GM19467 (cell line): ENCODE results near the gene IFI6.
A peak's percentile ranks its signal among the peaks of the same experiment; 100 is the strongest.
"Not testable (repeated sequence)": the region's sequence is repeated elsewhere in the genome, so short reads cannot be mapped to it uniquely, and the experiment has no call there.

Experiments
- ATAC-seq: cut with Tn5 transposase; IDR thresholded peaks from one replicate; pipeline ENCODE4 v1.9.1; 2021; ENCODE audit warnings: mild to moderate bottlenecking, moderate library complexity; ENCODE audit not compliant: unreplicated experiment

IFI6 gene

DNA sequence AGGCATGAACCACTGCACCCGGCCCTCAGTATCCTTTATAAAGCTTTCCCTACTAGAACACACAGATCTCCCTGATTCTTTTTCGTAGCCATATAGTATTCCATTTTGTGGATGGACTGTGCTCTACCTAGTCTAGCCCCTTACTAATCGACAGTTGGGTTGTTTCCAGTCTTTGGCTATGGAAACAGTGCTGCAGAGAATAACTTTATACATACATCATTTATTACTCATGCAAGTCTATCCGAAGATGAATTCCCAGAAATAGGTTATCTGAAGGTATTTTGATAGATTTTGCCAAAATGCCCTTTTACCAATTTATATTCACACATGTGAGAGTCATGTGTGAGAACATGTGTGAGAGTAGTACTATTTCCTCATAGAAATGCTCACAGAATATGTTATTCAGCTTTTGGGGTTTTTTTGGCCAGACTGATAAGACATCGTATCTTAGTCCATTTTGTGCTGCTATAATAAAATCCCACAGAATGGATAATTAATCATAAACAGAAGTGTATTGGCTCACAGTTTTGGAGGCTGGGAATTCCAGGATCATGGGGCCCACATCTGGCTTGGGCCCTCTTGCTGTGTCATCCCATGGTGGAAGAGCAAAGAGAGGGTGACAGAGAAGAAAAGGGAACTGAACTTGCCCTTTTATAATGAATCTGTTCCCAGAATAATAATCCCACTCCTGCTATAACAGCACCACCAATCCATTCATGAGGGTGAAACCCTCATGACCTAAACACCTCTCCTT, 19.7 kb downstream of the IFI6 start:
- ATAC-seq: no peak

DNA sequence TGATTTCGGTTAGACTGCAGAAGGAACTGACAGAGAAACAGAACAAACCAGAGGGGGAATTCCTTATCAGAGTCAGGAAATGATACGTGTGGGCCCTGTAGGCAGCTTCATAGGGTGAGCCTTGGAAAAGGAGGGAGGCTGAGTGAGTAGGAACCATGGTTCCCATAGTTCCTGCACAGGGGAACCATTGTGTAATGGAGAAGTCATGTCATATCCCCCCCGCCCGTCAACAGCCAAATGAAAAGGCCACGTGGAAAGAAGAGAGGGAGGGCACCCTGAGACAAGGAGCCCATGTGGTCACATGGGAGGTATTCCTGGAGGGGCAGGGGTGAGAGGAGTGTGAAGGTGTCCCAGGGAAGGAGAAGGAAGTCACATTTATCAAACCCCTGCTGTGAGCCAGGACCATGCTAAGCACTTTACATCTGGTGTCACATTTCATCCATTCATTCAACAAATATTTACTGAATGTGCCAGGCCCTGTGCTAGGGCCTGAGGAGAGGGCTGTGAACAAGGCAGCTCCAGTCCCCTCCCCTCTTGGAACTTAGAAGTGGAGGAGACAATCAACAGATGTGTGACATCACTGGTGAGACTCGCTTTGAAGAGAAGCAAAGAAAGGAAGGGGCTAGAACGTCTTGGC, 21.3 kb downstream of the IFI6 start:
- no peak for ATAC-seq

DNA sequence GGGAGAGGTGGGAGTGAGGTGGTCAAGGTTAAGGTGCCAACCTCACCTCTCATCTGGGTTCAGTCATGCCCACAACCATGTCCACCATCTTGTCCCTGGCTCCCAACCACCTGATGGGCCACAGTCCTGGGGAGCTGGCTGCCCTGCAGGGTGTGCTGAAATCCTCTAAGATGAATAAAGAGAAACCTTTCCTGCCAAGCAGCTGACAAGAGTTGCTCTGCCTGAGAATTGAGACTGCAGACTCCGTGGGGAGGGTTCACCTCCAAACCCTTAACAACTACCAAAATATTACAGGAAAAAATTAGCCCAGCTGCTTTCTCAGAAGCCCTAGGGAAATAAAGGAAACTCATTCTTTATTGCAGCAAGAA, 21.8 kb downstream of the IFI6 start:
- no peak for ATAC-seq

DNA sequence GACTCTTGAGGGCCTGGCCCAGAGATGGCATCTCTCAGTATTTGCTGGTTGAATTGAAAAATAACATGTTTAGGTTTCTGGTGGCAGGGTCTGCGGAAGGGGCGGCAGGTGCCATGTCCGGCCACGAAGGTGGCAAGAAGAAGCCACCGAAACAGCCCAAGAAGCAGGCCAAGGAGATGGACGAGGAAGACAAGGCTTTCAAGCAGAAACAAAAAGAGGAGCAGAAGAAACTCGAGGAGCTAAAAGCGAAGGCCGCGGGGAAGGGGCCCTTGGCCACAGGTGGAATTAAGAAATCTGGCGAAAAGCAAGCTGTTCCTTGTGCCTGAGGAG, 22.7 kb downstream of the IFI6 start:
- no peak for ATAC-seq

DNA sequence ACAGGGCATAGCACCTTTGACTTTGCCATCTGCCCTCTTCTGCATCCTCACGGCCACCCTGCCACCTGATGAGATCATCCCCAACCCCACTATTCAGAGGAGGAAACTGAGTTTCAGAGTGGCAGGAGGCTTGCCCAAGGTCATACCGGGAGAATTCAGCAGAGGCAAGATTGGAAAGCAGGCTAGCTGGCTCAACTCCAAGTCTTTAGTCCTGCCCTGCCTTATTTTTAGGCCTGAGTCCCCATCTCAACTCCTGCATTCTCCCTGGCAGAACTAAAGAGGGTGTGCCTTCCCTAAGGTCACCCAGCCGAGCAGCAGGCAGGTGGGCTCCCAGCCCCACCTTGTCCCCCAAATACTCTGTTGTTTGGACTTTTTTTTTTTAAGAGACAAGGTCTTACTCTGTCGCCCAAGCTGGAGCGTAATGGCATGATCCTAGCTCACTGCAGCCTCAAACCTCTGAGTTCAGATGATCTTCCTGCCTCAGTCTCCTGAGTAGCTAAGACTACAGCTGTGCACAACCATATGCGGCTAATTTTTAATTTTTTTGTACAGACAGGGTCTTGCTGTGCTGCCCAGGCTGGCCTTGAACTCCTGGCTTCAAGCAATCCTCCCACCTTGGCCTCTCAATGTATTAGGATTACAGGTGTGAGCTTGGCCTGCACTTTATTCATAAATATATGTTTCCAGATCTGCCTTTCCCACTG, 23.2 kb downstream of the IFI6 start:
- ATAC-seq: no peak

DNA sequence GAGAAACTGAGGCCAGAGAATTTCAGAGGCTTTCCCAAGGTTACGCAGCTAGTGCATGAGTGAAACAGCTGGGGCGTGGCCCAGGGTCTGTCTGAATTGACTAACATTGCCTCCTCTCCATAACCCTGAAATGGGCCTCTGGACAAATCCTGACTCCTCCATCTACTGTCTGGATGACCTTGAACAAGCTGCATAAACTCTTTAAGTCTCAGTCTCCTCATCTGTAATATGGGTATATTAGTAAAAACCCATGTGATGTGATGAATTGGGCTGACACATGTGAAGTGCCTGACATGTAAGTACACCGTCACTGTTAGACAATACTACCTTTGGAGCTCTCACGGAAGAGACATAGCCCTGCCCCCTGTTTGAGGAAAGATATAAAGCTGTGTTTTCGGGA, 24.7 kb downstream of the IFI6 start:
- no peak for ATAC-seq

DNA sequence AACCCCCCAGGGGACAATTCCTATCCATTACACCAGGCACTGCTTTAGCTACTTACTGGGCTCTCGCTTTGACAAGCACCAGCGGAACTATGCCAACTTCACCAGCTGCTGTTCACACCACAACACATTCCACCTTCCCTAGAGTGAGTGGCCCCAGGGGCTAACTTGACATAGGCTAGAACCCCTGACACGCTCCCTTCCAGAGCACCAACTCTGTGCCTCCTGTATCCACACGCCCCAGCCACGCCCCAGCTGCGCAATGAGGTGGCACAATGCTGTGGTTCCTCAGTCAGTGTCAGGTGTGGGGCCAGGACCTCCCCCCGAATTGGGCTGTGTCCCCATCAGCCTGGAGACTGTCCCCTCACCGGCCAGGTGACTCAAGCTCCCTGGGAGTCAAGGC, 25.3 kb downstream of the IFI6 start:
- ATAC-seq: no peak

DNA sequence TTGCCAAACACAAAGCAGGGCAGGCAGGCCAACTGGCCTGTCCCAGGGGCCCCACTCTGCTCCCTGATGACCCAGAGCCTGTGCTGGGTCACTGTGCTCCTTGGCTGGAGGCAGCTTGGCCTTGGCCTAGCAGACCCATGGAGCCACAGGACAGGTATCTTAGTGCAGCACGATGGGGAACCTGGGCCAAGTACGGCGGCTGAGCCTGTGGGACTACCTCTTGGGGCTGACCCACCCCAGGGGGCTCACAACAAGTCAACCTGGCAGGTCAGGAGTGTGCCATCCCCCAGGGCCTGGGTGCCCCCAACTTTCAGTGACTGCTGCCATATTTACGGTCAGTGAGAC, 26.9 kb downstream of the IFI6 start:
- no peak for ATAC-seq

DNA sequence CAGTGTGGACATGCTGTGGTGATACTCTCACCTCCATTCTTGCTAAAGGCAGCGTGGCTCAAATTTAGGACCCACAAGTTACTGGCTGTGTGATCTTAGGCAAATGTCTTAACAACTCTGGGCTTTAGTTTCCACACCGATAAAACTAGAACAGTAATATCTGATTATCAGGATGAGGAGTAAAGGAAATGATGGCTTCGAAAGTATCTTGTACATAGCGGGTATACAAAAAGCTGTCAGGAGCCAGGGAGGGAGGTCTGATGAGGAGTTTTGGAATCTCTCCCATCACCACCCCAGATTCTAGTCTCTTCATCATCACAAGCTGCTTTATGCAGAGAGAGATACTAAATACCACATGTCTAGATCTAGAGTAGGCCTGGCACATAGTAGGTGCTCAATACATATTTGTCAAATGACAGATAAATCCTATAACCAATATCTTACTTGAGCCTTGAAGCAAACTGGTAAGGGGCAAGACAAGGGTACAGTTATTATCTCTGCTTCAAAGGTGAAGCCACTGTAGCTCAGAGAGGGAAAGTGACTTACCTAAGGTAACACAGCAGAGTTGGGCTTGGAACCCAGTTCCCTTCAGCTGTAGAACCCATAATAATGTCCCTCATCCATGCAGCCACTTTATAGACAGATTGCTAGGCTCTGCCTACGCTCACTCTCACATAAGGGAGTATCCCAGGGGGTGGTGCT, 27.5 kb downstream of the IFI6 start:
- no peak for ATAC-seq

DNA sequence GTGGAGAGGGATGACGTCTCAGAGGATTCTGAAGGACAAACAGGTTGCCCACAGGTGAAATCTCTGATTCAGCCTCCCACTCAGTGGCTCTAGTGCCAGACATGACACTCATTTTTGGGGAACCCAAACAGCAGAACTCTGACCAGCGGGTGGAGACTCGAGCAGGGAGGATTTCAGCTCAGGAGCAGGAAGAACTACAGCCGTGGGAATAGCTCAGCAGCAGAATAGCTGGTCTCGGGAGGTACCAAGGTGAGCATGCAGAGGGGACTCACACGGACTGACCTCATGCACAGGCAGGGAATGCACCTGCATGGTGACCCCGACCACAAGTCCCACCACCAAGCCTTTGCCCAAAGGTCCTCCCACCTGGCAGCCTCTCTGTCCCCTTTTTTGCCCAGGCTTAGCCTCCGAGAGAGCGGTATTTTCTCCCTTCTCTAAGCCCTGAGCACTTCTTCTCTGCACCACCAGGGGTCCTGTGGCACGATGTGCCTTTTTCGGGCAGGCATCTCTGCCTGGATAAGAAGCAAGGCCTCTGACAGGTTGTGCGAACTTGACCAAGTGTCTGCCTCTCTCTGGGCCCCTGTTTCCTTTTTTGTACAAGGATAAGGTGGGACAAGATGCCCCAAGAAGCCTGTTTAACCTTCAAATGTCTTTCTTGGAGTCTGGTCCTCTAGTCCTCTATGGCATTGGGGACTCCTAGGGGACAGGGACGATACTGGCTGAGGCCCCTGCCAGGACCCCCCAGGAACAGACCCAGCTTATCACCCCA, 28.2 kb downstream of the IFI6 start:
- ATAC-seq: peak; percentile 67

DNA sequence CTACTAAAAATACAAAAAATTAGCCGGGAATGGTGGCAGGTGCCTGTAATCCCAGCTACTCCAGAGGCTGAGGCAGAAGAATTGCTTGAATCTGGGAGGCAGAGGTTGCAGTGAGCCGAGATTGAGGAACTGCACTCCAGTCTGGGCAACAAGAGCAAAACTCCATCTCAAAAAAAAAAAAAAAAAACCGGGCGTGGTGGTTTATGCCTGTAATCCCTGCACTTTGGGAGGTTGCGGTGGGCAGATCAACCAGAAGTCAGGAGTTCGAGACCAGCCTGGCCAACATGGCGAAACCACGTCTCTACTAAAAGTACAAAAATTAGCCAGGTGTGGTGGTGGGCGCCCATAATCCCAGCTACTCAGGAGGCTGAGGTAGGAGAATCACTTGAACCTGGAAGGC, 31.5 kb downstream of the IFI6 start:
- not testable (repeated sequence) for ATAC-seq

DNA sequence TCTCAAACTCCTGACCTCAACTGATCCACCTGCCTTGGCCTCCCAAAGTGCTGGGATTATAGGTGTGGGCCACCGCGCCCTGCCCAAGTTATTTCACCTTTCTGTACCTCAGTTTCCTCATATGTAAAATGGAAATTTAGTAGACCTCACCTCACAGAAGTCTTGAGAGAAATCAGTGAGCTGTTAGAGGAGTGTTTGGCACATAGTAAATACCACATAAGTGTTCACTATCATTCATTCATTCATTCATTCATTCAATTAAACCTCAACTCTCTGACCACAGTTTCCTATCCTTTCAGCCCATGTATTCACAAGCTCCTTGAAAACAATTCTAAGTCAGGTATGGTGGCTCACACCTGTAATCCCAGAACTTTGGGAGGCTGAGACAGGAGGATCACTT, 33.2 kb downstream of the IFI6 start:
- ATAC-seq: no peak

DNA sequence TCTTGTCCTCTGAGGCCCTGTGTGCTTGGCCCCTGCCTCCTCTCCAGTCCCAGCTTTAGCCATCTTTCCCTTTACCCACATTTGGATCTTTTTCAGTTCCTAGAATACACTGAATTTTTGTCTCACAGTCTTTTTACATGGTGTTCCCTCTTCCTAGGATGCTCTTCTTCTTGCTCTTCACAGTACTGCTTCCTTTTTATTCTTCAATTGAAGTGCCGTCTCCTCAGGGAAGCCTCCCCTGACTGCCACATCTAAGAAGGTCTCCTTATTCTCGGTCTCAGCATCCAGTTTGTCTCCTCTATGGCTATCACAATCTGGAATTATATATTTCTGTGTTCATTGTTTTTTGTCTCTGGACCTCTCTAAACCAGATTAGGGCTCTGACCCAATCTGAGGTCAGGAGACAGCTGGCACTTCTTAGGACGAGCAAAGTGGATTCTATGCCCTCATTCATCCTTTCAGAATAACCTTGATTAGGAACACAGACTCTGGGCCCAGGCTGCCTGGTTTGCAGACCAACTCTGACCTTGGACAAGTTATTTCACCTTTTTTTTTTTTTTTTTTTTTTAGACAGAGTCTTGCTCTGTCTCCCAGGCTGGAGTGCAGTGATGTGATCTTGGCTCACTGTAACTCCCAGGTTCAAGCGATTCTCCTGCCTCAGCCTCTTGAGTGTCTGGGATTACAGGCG, 33.8 kb downstream of the IFI6 start:
- no peak for ATAC-seq

DNA sequence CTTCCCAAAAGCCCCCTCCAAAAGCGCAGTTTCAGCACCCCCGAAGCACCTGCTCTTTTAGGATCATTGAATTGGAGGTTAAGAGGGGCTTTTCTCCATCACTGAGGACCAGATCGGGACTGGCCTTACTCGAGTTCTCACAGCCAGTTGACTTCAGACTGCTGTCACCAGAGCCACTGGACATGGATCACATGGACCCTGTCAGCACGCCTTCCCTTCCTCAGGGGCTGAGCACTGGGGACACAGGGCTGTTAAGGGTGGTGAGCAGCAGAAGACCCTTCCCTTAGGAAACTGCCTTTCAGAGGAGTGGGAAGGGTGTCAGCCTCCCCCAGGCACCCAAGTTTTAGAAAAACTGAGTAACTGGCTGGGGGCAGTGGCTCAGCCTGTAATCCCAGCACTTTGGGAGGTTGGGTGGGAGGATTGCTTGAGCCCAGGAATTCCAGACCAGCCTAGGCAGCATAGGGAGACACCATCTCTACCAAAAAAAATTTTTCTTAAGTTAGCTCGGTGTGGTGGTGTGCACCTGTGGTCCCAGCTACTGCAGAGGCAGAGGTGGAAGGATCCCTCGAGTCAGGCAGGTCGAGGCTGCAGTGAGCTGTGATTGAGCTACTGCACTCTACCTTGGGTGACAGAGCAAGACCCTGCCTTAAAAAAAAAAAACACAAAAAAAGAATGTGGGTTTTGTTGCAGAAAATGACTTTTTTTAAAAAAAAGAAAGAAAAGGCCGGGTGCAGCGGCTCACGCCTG, 36.4 kb downstream of the IFI6 start:
- no peak for ATAC-seq

DNA sequence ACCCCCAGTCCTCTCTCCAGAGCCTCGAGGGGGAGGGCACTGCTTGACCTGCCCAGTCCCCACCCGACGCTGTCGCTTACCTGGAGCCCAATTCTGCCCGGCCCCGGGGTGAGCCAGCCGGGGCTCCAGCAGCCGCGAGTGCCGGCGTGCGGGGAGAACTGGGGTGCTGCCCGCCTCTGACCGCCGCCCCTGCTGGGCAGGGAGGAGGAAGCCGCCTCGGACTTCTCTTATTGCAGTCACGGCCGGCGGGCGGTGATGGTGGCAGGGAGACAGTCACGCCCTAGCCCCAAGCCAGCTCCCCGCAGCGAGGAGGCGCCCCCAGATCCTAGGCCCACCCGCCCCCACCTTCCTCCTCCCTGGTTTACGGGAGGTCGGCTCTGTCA, 37.0 kb downstream of the IFI6 start, which contains the start of gene FGR:
Gene FGR (minus strand): TSS at position 201 of the 383 bp plus-strand sequence. CDS start 11,269 bp downstream, outside the sequence.
- ATAC-seq: no peak

DNA sequence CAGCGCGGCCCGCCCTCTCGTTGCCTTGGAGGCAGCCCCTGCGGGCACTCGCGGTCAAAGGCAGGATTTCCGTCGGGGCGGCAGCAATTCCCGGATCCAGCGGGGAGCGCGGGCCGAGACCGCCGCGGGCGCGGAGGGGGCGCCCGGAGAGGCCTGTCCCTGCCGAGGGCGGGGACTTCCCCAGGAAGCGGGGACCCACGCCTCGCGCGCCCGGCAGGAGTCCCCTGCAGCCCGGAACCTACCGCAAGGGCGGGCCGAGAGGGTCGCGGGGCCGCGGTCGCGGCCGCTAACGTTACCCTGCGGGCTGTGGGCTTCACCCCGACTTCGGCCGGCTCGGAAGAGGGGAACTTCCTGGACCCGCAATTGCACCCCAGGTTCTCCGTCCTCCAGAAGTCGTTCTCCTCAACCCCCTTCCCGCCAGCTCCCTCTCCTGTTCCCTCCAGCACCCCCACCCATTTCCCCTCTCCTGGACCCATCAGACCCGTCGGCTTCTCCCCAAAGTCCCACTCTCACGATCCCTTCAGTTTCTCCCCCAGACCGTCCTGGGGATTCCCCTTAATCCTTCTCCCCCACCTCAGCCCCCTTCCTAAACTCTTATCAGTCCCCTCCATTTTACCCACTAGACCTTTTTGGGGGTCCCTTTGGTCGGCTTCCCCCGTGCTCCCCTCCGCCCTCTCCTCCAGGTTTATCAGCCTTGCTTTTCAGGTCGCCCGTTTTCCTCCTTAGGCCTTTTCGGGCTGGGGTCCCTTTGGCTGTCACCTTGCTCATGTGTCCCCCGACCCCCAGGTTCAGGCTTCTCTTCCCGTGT, 37.6 kb downstream of the IFI6 start:
- no peak for ATAC-seq

DNA sequence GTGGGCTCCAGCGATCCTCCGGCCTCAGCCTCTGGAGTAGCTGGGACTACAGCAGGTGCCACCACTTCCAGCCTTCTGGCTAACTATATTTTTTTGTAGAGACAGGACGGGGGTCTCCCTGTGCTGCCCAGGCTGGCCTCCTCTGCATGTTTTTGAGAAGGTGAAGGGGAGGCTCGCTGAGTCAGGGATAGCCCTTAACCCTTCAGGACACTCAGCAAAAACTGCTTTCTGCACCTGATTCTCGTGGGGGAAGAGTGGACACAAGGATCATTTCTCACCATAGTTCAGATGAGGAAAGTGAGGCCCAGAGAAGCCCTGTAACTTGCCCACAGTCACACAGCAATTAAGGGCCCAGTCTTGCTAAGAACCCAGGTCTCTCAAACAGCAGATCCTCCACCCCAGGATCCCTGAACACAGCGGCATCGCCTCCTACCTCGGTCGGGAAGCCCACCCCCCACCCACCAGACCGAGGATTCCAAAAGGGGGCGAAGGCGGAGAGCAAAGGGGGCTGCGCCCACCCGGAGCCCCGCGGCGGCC, 38.3 kb downstream of the IFI6 start:
- ATAC-seq: no peak

DNA sequence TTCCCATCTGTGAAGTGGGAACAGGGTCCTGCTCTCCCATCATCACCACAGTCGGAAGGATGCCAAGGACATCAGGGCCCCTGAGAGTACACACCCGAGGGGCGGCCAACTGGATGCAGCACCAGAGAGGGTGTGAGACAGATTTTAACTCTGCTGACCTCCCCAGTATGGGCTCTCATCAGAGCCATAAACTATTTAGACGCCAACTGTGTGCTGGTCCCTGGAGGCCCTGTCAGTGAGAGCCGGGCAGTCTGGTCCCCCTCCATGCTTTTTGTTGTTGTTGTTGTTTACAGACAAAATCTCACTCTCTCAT, 38.7 kb downstream of the IFI6 start:
- no peak for ATAC-seq
